Lower leg skin (tissue), 3 donors: ENCODE measurements around the gene IFT88.

Source experiments
- CTCF ChIP-seq, 3 donors: fragments of 450-650 bp; IDR thresholded peaks; one replicate each; pipeline ENCODE4 v1.5.1; 2016; ENCODE audit warnings: antibody characterized with exemption in 3 of 3, mild to moderate bottlenecking in 3 of 3, moderate library complexity in 2 of 3
- POLR2A ChIP-seq, 2 donors: fragments of 450-650 bp; IDR thresholded peaks; one replicate each; pipeline ENCODE4 v1.6.1; 2016 to 2017; ENCODE audit warnings: antibody characterized with exemption in 2 of 2, mild to moderate bottlenecking in 1 of 2, moderate library complexity in 1 of 2

- no peak for TF ChIP-seq CTCF (IDR thresholded peaks at IDR 0.05)
- no peak for TF ChIP-seq POLR2A (IDR thresholded peaks at IDR 0.05)
Measured at GRCh38 chr13:20590561-20590960, 23.6 kb downstream of the IFT88 start.
